Esophagus (tissue), 2 donors: Measurements from ENCODE around the gene ADAMTS14. TPM values are rescaled to one million over a fixed set of nuclear protein-coding genes. Genes with fewer than 3 reads are reported as not detected.

Source experiments
- H3K27ac ChIP-seq, 2 donors: one replicate each; pipeline ENCODE4 v1.5.1; 2013; ENCODE audit warnings: low read depth in 2 of 2, mild to moderate bottlenecking in 2 of 2, inconsistent platforms in 1 of 2, low read length in 1 of 2, moderate library complexity in 1 of 2
- H3K27me3 ChIP-seq, 2 donors: one replicate each; pipeline ENCODE4 v1.6.1; 2013; ENCODE audit warnings: low read length in 2 of 2, control low read depth in 1 of 2, mild to moderate bottlenecking in 1 of 2; ENCODE audit not compliant: insufficient read depth in 2 of 2, control insufficient read depth in 1 of 2
- H3K36me3 ChIP-seq, 2 donors: one replicate each; pipeline ENCODE4 v1.6.1; 2013; ENCODE audit warnings: low read length in 1 of 2; ENCODE audit not compliant: control insufficient read depth in 2 of 2, insufficient read depth in 2 of 2
- H3K4me1 ChIP-seq, 2 donors: one replicate each; pipeline ENCODE4 v1.6.1; 2013; ENCODE audit warnings: low read length in 1 of 2; ENCODE audit not compliant: control insufficient read depth in 2 of 2, insufficient read depth in 2 of 2
- H3K4me3 ChIP-seq, 2 donors: one replicate each; pipeline ENCODE4 v1.5.1; 2013; ENCODE audit warnings: low read length in 2 of 2, mild to moderate bottlenecking in 2 of 2, low read depth in 1 of 2, moderate library complexity in 1 of 2
- H3K9me3 ChIP-seq, 2 donors: one replicate each; pipeline ENCODE4 v1.6.1; 2013; ENCODE audit warnings: mild to moderate bottlenecking in 2 of 2, low read depth in 1 of 2, low read length in 1 of 2, moderate library complexity in 1 of 2; ENCODE audit not compliant: control insufficient read depth in 2 of 2, insufficient read depth in 1 of 2
- WGBS, 2 donors: extraction: QIAGEN DNeasy Blood & Tissue Kit; methylation state at CpG; one replicate each; pipeline ENCODE4 v1.1.7; 2013; 5-methylcytosine and 5-hydroxymethylcytosine counted together
- polyA plus RNA-seq, 2 donors: library from polyadenylated mRNA; stranded (reverse); fragments of 200-250 nt; gene quantifications; one replicate each; pipeline ENCODE4 v1.2.3, GENCODE V29; 2013
- donor health status: healthy with polysubstance abuse.
- donor health status: Bipolar disorder and iron deficiency.

The ADAMTS14 gene
- polyA plus RNA-seq, 2 donors = 0.59 to 2.2 TPM

GRCh38 chr10:70803775-70804420 is 131.6 kb downstream of the ADAMTS14 start:
- H3K36me3 ChIP-seq = no peaks in the 10 kb centered on the region
- H3K9me3 ChIP-seq = no peaks in the 10 kb centered on the region
- no peak overlapping the region for H3K4me3 ChIP-seq
- H3K27ac ChIP-seq = peak overlapping the region; percentile 75 to 79
- 44 to 65% methylated on average over 2 of the region's 2 CpGs for WGBS, 2 donors
- H3K4me1 ChIP-seq = peaks cover 2 to 9% of the 10 kb centered on the region in 2 donors
- no peaks in the 10 kb centered on the region for H3K27me3 ChIP-seq

- peaks cover 3 to 10% of the 10 kb centered on the region in 2 donors for H3K4me1 ChIP-seq
- no peaks in the 10 kb centered on the region for H3K9me3 ChIP-seq
- H3K27me3 ChIP-seq = no peaks in the 10 kb centered on the region
- no peak overlapping the region for H3K4me3 ChIP-seq
- H3K36me3 ChIP-seq = no peaks in the 10 kb centered on the region
- whole genome bisulfite sequencing, 2 donors = 42 to 54% methylated on average over 2 of the region's 2 CpGs
- H3K27ac ChIP-seq = peak overlapping the region; percentile 75 to 79
Measured at GRCh38 chr10:70804421-70804808, 132.1 kb downstream of the ADAMTS14 start.

- 95 to 96% methylated on average over 3 of the region's 3 CpGs for WGBS, 2 donors
- Histone ChIP-seq H3K27me3 (no peaks in the 10 kb centered on the region), H3K4me3 (no peak overlapping the region), H3K4me1 (peaks cover 3 to 10% of the 10 kb centered on the region in 2 donors), H3K36me3 (no peaks in the 10 kb centered on the region), H3K9me3 (no peaks in the 10 kb centered on the region), H3K27ac (peak overlapping the region; percentile 45 to 72)
Measured at GRCh38 chr10:70805619-70806215, 133.4 kb downstream of the ADAMTS14 start.

- WGBS, 2 donors = 96 to 100% methylated on average over 1 of the region's 1 CpG
- H3K9me3 ChIP-seq = no peaks in the 10 kb centered on the region
Measured at GRCh38 chr10:70806841-70807240, 134.5 kb downstream of the ADAMTS14 start.

GRCh38 chr10:70807556-70807955 is 135.2 kb downstream of the ADAMTS14 start:
- 79 to 91% methylated on average over 3 of the region's 3 CpGs for WGBS, 2 donors
- Histone ChIP-seq H3K4me3 (no peak overlapping the region), H3K36me3 (no peaks in the 10 kb centered on the region), H3K4me1 (peaks cover 3 to 10% of the 10 kb centered on the region in 2 donors), H3K27ac (no peak overlapping the region), H3K27me3 (no peaks in the 10 kb centered on the region), H3K9me3 (no peaks in the 10 kb centered on the region)

More at GRCh38 chr10:70806841-70807240, 134.5 kb downstream of the ADAMTS14 start:
- no peaks in the 10 kb centered on the region for H3K36me3 ChIP-seq
- H3K4me3 ChIP-seq = no peak overlapping the region
- H3K27me3 ChIP-seq = no peaks in the 10 kb centered on the region
- H3K4me1 ChIP-seq = peaks cover 3 to 10% of the 10 kb centered on the region in 2 donors
- no peak overlapping the region for H3K27ac ChIP-seq

- Histone ChIP-seq H3K4me3 (no peak overlapping the region), H3K9me3 (no peaks in the 10 kb centered on the region), H3K27me3 (no peaks in the 10 kb centered on the region), H3K27ac (peak overlapping the region; percentile 26 to 76), H3K36me3 (no peaks in the 10 kb centered on the region), H3K4me1 (peaks cover 3 to 10% of the 10 kb centered on the region in 2 donors)
- WGBS, 2 donors = 73 to 76% methylated on average over 6 of the region's 6 CpGs
Measured at GRCh38 chr10:70809011-70809611, 136.8 kb downstream of the ADAMTS14 start.

GRCh38 chr10:70809726-70810125 is 137.4 kb downstream of the ADAMTS14 start:
- H3K9me3 ChIP-seq = no peaks in the 10 kb centered on the region
- H3K36me3 ChIP-seq = no peaks in the 10 kb centered on the region
- no peaks in the 10 kb centered on the region for H3K27me3 ChIP-seq
- peak overlapping the region in 1 of 2 donors; percentile 48 for H3K27ac ChIP-seq
- 92% methylated on average over 2 of the region's 2 CpGs for WGBS, 2 donors
- no peak overlapping the region for H3K4me3 ChIP-seq
- H3K4me1 ChIP-seq = peaks cover 3 to 10% of the 10 kb centered on the region in 2 donors

- Histone ChIP-seq H3K36me3 (no peaks in the 10 kb centered on the region), H3K9me3 (no peaks in the 10 kb centered on the region), H3K4me3 (no peak overlapping the region), H3K27ac (no peak overlapping the region), H3K27me3 (no peaks in the 10 kb centered on the region), H3K4me1 (peaks cover 3 to 7% of the 10 kb centered on the region in 2 donors)
- 0 to 33% methylated on average over 1 of the region's 1 CpG for WGBS, 2 donors
Measured at GRCh38 chr10:70810967-70811366, 138.7 kb downstream of the ADAMTS14 start.

GRCh38 chr10:70811881-70812280 is 139.6 kb downstream of the ADAMTS14 start:
- Histone ChIP-seq H3K36me3 (no peaks in the 10 kb centered on the region), H3K9me3 (no peaks in the 10 kb centered on the region), H3K27me3 (no peaks in the 10 kb centered on the region), H3K4me1 (peaks cover 2 to 3% of the 10 kb centered on the region in 2 donors), H3K27ac (no peak overlapping the region), H3K4me3 (no peak overlapping the region)
- WGBS, 2 donors = 66 to 67% methylated on average over 3 of the region's 3 CpGs
